SU-DHL-6 (cell line): ENCODE measurements around the gene LTO1.

Experiments
- EZH2phosphoT487 ChIP-seq: fragments of 200-600 bp; sonication (generic), shearing (Covaris generic); conservative IDR thresholded peaks from 2 replicates; pipeline ENCODE4 v1.6.1; 2018; ENCODE audit warnings: mild to moderate bottlenecking, antibody characterized with exemption, low read length, moderate library complexity, mixed read lengths
- TF ChIP-seq, protein P1 (sequence below): fragments of 200-600 bp; sonication (generic); IDR thresholded peaks from one replicate; pipeline ENCODE4 v1.5.1; 2017; ENCODE audit warnings: antibody characterized with exemption, mild to moderate bottlenecking, low read length, moderate library complexity; ENCODE audit not compliant: insufficient read depth, poor library complexity, severe bottlenecking

DNA sequence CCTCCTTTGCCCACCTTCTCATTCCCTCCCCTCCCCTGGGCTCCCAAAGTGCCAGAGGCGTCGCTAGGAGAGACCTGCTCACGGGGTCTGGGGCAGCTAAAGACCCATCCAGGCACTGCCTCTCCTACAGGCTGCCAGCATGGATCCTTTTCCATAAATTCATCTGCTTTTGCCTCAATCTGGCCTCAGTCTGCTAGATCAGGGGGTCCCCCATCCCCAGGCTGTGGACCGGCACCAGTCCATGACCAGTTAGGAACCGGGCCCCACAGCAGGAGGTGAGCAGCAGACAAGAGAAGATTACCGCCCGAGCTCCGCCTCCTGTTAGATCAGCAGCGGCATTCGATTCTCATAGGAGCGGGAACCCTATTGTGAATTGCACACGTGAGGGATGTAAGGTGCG is 12.3 kb downstream of the LTO1 start:
- TF ChIP-seq, protein P1, sequence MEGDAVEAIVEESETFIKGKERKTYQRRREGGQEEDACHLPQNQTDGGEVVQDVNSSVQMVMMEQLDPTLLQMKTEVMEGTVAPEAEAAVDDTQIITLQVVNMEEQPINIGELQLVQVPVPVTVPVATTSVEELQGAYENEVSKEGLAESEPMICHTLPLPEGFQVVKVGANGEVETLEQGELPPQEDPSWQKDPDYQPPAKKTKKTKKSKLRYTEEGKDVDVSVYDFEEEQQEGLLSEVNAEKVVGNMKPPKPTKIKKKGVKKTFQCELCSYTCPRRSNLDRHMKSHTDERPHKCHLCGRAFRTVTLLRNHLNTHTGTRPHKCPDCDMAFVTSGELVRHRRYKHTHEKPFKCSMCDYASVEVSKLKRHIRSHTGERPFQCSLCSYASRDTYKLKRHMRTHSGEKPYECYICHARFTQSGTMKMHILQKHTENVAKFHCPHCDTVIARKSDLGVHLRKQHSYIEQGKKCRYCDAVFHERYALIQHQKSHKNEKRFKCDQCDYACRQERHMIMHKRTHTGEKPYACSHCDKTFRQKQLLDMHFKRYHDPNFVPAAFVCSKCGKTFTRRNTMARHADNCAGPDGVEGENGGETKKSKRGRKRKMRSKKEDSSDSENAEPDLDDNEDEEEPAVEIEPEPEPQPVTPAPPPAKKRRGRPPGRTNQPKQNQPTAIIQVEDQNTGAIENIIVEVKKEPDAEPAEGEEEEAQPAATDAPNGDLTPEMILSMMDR, result no peak
- no peak for TF ChIP-seq EZH2phosphoT487
